OCI-LY1 (cell line): ENCODE data around the gene ASH1L.

Source experiments
- CTCF ChIP-seq: fragments of 200-600 bp; sonication (generic), shearing (Covaris generic); IDR thresholded peaks from 2 replicates; pipeline ENCODE4 v1.5.1; 2017; ENCODE audit warnings: mild to moderate bottlenecking, antibody characterized with exemption, low read length, moderate library complexity, mixed read lengths
- EZH2 ChIP-seq: fragments of 200-600 bp; sonication (generic), shearing (Covaris generic); IDR thresholded peaks from 2 replicates; pipeline ENCODE4 v1.8.0; 2017; ENCODE audit warnings: borderline replicate concordance, mixed run types, mild to moderate bottlenecking, antibody characterized with exemption, low read length, moderate library complexity, mixed read lengths

GRCh38 chr1:155529929-155530328 lies 32.7 kb downstream of the ASH1L start:
- TF ChIP-seq CTCF (no peak), EZH2 (no peak)
